ENCODE data around the gene POLG2.
A peak's percentile ranks its signal among the peaks of the same experiment; 100 is the strongest.

POLG2 gene

GRCh38 chr17:64496786-64497564 lies at the start of gene POLG2:
Gene POLG2, minus strand, starts transcription at chr17:64497054. Its CDS starts 86 bp downstream, at chr17:64496968.
- Histone ChIP-seq H3K27ac (peak within 1 kb of the TSS; percentile 20 to 87 (median 76)), H3K4me3 (peak within 1 kb of the TSS; percentile 57 to 81 (median 58))

- H3K27ac ChIP-seq: no peak overlapping the region
Measured at GRCh38 chr17:64544742-64545141, 47.9 kb upstream of the POLG2 start.

GRCh38 chr17:64540118-64540776 lies 43.4 kb upstream of the POLG2 start:
- H3K27ac ChIP-seq: no peak overlapping the region
- no peak overlapping the region for H3K4me3 ChIP-seq

More at GRCh38 chr17:64544742-64545141, 47.9 kb upstream of the POLG2 start:
- H3K4me3 ChIP-seq: no peak overlapping the region

GRCh38 chr17:64538508-64539130 lies 41.8 kb upstream of the POLG2 start:
- no peak overlapping the region for H3K27ac ChIP-seq
- H3K4me3 ChIP-seq: no peak overlapping the region

GRCh38 chr17:64537488-64537887 lies 40.6 kb upstream of the POLG2 start:
- H3K27ac ChIP-seq: no peak overlapping the region
- H3K4me3 ChIP-seq: no peak overlapping the region

GRCh38 chr17:64536913-64537312 lies 40.1 kb upstream of the POLG2 start:
- Histone ChIP-seq H3K27ac (no peak overlapping the region), H3K4me3 (no peak overlapping the region)

GRCh38 chr17:64535357-64535756 lies 38.5 kb upstream of the POLG2 start:
- Histone ChIP-seq H3K4me3 (no peak overlapping the region), H3K27ac (no peak overlapping the region)

- Histone ChIP-seq H3K4me3 (no peak overlapping the region), H3K27ac (no peak overlapping the region)
Measured at GRCh38 chr17:64534187-64534586, 37.3 kb upstream of the POLG2 start.

- H3K4me3 ChIP-seq: no peak overlapping the region
- no peak overlapping the region for H3K27ac ChIP-seq
Measured at GRCh38 chr17:64533784-64534183, 36.9 kb upstream of the POLG2 start.

GRCh38 chr17:64532409-64532808 lies 35.6 kb upstream of the POLG2 start:
- no peak overlapping the region for H3K4me3 ChIP-seq
- no peak overlapping the region for H3K27ac ChIP-seq

GRCh38 chr17:64531955-64532371 lies 35.1 kb upstream of the POLG2 start:
- no peak overlapping the region for H3K4me3 ChIP-seq
- no peak overlapping the region for H3K27ac ChIP-seq

- Histone ChIP-seq H3K27ac (no peak overlapping the region), H3K4me3 (no peak overlapping the region)
Measured at GRCh38 chr17:64529221-64529620, 32.4 kb upstream of the POLG2 start.

GRCh38 chr17:64527914-64528313 lies 31.1 kb upstream of the POLG2 start:
- Histone ChIP-seq H3K27ac (no peak overlapping the region), H3K4me3 (no peak overlapping the region)

GRCh38 chr17:64520359-64520758 lies 23.5 kb upstream of the POLG2 start:
- Histone ChIP-seq H3K27ac (no peak overlapping the region), H3K4me3 (no peak overlapping the region)

- Histone ChIP-seq H3K4me3 (no peak overlapping the region), H3K27ac (no peak overlapping the region)
Measured at GRCh38 chr17:64519601-64520000, 22.7 kb upstream of the POLG2 start.

- no peak overlapping the region for H3K4me3 ChIP-seq
- H3K27ac ChIP-seq: no peak overlapping the region
Measured at GRCh38 chr17:64515829-64516228, 19.0 kb upstream of the POLG2 start.

GRCh38 chr17:64515419-64515818 lies 18.6 kb upstream of the POLG2 start:
- no peak overlapping the region for H3K4me3 ChIP-seq

GRCh38 chr17:64509179-64509578 lies 12.3 kb upstream of the POLG2 start:
- H3K27ac ChIP-seq: no peak overlapping the region
- H3K4me3 ChIP-seq: no peak overlapping the region

More at GRCh38 chr17:64515419-64515818, 18.6 kb upstream of the POLG2 start:
- no peak overlapping the region for H3K27ac ChIP-seq

GRCh38 chr17:64508683-64509082 lies 11.8 kb upstream of the POLG2 start:
- H3K4me3 ChIP-seq: no peak overlapping the region

GRCh38 chr17:64507413-64507782 lies 10.5 kb upstream of the POLG2 start:
- H3K4me3 ChIP-seq: peak overlapping the region; percentile 64 to 99 (median 85)
- H3K27ac ChIP-seq: peak overlapping the region; percentile 95 to 100 (median 99)

More at GRCh38 chr17:64508683-64509082, 11.8 kb upstream of the POLG2 start:
- no peak overlapping the region for H3K27ac ChIP-seq
